Adrenal gland (tissue), 5 donors: ENCODE results near the gene PRM1.

Experiments
- POLR2A ChIP-seq, 2 donors: fragments of 450-650 bp; IDR thresholded peaks; one replicate each; pipeline ENCODE4 v1.6.1; 2017; ENCODE audit warnings: antibody characterized with exemption in 2 of 2, mild to moderate bottlenecking in 2 of 2, moderate library complexity in 1 of 2
- TF ChIP-seq, protein P1 (sequence below), 6 experiments: fragments of 450-650 bp in 4 of 6; fragments of 200-600 bp in 2 of 6; sonication (generic) in 1 of 6; IDR thresholded peaks; 1 replicate in 5 of 6; 2 replicates in 1 of 6; pipeline versions ENCODE4 v1.5.1 to v1.8.0; 2016 to 2021; ENCODE audit warnings: antibody characterized with exemption in 6 of 6, mild to moderate bottlenecking in 2 of 6, moderate library complexity in 1 of 6
- donor health status: DM: no; HTN: no; CAD: no.

DNA sequence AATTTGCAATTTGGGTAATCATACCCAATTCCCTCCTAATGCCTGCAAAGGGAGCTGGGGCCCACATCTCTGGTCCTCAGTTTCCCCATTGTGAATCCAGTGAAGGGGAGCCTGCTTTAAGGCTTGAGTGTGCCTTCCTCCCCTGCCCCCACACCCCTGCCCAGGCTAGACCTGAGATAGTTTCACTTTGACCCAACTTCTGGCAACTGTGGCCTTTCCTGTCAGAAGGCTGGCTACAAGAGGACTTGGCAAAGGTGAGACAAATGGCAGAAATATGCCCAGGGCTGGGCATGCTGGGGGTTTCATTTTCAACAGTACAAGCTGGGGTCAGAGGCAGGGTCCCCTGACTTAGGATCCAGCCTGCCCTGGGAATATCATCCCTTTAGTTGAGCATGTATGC, 35.1 kb downstream of the PRM1 start:
- no peak for TF ChIP-seq POLR2A (IDR thresholded peaks at IDR 0.05)
- TF ChIP-seq, protein P1, sequence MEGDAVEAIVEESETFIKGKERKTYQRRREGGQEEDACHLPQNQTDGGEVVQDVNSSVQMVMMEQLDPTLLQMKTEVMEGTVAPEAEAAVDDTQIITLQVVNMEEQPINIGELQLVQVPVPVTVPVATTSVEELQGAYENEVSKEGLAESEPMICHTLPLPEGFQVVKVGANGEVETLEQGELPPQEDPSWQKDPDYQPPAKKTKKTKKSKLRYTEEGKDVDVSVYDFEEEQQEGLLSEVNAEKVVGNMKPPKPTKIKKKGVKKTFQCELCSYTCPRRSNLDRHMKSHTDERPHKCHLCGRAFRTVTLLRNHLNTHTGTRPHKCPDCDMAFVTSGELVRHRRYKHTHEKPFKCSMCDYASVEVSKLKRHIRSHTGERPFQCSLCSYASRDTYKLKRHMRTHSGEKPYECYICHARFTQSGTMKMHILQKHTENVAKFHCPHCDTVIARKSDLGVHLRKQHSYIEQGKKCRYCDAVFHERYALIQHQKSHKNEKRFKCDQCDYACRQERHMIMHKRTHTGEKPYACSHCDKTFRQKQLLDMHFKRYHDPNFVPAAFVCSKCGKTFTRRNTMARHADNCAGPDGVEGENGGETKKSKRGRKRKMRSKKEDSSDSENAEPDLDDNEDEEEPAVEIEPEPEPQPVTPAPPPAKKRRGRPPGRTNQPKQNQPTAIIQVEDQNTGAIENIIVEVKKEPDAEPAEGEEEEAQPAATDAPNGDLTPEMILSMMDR (IDR thresholded peaks at IDR 0.05), result no peak
